ENCODE measurements around the gene ADCK2.
"Not testable (repeated sequence)": the region's sequence is repeated elsewhere in the genome, so short reads cannot be mapped to it uniquely, and the experiment has no call there.

DNA sequence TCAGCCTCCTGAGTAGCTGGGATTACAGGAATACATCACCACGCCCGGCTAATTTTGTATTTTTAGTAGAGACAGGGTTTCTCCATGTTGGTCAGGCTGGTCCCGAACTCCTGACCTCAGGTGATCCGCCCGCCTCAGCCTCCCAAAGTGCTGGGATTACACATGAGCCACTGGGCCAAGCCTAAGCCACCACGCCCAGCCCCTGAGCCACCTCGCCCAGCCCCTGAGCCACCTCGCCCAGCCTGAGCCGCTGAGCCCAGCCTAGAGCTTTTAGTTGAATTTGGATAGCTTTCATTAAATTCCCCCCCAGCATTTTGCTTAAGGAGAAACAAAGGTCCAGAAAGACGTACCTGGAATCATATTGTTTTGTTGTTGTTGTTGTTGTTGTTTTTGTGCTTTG is 2.9 kb upstream of the ADCK2 start:
- TF ChIP-seq EP300 (IDR thresholded peaks at IDR 0.05; ENCODE audit: low read depth); POLR2A (IDR thresholded peaks at IDR 0.05); POLR2AphosphoS5 (IDR thresholded peaks at IDR 0.05): not testable (repeated sequence)
- TF ChIP-seq, protein P1, sequence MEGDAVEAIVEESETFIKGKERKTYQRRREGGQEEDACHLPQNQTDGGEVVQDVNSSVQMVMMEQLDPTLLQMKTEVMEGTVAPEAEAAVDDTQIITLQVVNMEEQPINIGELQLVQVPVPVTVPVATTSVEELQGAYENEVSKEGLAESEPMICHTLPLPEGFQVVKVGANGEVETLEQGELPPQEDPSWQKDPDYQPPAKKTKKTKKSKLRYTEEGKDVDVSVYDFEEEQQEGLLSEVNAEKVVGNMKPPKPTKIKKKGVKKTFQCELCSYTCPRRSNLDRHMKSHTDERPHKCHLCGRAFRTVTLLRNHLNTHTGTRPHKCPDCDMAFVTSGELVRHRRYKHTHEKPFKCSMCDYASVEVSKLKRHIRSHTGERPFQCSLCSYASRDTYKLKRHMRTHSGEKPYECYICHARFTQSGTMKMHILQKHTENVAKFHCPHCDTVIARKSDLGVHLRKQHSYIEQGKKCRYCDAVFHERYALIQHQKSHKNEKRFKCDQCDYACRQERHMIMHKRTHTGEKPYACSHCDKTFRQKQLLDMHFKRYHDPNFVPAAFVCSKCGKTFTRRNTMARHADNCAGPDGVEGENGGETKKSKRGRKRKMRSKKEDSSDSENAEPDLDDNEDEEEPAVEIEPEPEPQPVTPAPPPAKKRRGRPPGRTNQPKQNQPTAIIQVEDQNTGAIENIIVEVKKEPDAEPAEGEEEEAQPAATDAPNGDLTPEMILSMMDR (IDR thresholded peaks at IDR 0.05) = not testable (repeated sequence)

All from transverse colon (tissue), 4 donors.